HG02970 (cell line): ENCODE measurements around the gene CDH13.

Experiments
- ATAC-seq: cut with Tn5 transposase; IDR thresholded peaks from one replicate; pipeline ENCODE4 v1.9.1; 2021; ENCODE audit warnings: mild to moderate bottlenecking, moderate library complexity, moderate number of reproducible peaks; ENCODE audit not compliant: unreplicated experiment, low FRiP score

CDH13 gene

DNA sequence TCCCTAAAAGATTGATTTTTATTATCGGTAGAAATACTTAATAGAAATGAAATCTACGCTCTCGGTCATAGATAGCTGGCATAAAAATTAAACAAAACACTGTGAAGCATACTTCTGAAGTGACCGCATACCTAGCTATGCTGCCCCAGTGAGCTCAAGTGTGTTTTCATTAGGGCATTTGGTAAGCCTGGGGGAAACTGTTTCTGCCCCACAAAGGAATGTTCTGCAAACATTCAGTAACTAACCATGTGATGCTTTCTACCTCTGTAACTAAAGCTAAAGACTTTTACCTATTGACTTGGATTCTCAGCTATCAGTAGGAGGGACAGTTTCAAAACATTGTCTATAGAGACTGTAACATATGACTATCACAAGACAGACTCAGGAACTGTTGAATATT is 1087.5 kb downstream of the CDH13 start:
- no peak for ATAC-seq

DNA sequence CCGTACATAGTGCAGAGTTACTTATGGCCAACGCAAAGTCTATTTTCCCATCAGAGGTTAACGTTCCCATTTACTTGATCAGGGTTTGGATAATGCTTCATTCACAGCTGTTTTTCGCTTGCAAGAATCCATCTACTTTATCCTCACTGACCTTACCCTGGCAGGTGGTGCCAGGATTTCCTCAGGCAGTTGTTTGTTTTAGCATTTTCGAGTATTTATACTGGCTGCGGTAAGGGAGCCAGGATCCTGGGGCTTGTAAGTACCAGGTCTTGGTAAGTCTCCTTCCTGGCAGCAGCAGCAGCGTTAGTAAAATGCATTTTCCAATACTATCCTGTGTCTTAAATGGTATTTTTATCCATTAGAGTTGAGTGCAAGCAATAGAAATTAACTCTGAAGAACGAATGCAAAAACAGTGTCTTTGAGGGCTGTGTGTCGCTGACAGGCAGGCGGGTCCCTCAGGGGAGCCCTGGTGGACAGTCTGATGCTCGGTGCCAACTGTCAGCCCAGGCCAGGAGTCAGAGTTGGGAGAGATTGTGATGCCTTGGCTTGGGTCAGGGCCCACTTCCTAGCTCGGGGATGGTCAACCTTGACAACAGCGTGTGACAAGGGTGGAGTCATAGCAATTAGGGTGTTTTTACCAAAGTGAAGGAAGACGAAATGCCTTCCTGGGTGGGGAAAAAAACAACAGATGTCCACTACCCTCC is 1088.6 kb downstream of the CDH13 start:
- no peak for ATAC-seq

DNA sequence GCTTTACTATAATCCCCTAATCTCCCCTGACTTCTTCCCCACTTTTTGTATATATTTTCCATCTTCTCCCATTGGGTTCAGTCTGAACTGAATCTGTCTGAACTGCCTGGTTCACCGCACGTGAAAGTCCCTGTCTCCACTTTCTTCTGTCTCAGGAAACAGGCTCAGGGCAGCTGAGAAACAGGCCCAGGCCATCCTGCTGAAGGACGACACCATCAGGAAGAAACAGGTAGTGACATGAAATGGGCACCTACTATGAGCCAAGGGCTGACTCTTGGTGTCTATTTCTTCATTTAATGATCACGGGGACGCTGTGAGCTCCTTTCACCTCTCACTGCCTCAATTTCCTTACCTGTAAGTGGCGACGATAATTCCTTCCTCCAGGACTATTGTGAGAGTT is 1090.5 kb downstream of the CDH13 start:
- no peak for ATAC-seq

DNA sequence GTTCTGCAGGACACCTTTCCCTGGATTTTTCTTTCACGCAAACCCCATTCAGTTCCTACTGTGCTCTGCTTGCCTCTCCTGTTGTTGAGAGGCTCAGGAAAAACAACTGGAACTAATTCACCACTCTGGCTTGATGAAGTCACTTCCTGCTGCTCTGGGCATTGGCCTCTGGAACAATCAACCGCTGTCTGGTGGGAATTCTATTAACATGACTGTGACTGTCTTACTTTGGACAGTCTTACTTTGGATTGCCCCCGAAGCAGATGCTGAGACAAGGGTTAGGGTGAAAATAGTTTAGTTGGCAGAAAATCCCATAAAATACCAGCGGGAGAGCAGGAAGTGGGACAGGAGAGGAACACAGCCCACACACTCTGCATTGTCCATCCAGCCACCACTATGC is 1091.0 kb downstream of the CDH13 start:
- ATAC-seq = no peak

DNA sequence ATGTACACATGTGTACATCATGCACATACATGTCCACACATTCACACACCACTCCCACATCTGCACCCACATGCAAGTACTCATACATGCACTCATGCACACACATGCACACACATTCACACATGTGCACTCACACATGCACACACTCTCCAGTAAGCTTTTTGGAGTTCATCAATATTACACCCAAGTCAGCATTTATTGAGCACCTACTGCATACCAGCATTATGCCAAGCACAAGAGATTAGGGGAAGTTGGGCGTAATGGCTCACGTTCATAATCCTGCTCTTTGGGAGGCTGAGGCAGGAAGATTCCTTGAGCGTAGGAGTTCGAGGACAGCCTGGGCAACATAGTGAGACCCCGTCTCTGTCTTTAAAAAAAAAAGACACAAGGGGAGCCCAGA is 1093.4 kb downstream of the CDH13 start:
- no peak for ATAC-seq

DNA sequence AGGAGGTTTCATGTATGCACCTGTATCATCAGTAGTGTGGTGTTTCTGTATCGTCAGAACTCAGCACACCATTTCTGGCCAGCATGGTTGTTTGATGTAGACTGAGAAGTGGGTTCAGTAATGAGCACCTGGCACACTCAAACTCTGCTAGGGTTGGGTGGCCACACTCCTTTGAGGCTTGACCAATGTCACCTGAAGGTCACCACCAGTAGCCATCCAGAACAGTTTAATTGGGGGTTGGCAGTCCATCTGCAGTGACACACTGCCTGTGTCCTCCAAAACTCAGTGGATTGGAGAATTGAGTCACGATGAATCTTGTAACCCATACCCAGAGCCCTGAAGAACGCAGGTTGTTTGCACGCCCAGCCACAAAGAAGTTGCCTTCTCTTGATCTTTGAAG is 1094.2 kb downstream of the CDH13 start:
- no peak for ATAC-seq

DNA sequence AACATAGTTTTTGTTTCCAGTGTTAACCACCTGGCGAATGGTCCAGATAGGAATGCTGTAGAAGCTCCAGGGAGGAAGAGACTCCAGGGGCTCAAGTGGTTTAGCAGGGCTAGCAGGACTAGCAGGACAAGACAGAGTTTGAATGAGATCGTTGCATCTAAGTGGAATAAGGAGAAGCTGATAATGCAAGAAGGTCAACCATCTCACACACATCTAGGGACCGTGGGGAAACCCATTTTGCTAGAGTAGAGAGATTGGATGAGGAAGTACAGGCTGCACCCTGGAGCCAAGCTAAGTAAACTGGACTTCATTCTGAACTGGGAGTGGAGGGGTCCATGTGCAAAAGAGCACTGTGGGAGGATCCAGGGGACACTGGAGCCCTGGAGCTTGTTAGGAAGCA is 1094.9 kb downstream of the CDH13 start:
- no peak for ATAC-seq

DNA sequence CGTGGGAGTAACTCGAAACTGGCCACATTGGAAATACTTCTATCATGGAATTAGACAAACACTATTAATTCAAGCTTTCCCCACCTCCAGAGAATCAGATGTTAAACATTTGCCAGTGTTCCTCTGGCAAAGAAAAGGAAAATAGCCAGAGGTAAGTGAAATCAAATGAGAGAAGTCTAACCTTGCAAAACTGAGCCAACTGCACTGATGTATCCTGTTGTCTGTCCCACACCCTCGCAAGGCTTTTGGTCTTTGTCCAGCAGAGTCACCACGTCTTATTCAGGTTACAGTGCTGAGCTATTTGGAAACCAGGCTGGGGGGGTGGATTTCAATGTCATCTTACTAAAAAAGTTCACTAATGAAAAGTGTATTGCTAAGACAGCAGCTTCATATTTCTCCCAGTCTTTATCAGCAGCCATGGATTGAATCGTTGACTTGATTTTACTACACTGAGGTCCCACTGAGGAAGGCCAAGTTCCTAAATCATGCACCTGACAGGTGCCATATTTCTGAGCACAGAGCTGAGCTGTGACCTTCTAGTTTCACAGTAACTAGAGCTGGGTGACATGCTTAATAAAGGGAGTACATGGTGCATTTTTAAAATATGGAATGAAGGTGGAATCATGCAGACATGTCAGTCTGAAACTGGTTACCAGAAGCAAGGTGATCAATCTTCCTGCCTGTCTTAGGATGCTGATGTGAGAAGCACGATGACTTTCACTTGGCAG is 1095.9 kb downstream of the CDH13 start:
- ATAC-seq = no peak

DNA sequence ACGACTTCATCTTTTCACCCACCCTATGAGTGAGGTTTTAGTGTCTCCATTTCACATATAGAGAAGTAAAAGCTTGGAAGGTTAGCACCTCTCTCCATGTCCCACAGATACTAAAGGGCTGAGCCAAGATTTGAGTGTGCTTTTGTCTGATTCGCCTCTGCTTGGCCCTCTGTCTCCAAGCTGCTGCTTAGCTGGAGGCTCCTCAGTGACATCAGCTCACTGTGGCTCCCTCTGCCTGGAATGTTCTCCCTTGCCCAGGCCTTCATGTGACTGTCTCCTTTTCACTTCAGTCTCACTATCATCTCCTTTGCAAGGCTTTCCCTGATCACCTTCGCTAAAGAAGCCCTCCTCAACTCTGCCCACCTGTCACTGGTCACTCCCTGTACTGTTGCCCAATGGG is 1096.5 kb downstream of the CDH13 start:
- no peak for ATAC-seq

DNA sequence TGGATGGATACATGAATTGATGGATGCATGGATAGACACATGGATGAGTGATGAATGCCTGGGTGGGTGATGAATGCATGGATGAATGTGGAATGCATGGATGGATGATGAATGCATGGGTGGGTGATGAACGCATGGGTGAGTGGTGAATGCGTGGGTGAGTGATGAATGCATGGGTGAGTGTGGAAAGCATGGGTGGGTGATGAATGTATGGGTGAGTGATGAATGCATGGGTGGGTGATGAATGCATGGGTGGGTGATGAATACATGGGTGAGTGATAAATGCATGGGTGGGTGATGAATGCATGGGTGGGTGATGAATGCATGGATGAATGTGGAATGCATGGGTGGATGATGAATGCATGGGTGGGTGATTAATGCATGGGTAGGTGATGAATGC is 1097.1 kb downstream of the CDH13 start:
- ATAC-seq = no peak

DNA sequence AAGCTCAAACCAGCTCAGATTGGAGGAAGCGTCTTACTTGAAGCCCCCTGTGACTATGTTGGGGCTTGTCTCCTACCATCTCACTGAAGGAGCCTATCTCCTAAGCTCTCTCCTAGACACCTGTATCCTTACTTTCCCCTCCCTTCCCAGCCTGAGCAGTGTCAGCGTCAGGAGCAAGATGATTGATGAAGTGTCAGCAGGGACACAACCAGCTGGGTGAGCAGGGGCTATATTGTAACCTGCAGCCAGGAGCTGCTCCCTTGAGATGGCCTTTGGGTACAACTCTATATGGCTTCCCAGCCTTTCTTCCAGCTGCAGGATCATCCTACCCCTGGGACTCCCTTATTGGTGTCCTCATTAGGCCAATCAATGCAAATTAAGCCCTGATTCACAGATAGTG is 1097.8 kb downstream of the CDH13 start:
- no peak for ATAC-seq

DNA sequence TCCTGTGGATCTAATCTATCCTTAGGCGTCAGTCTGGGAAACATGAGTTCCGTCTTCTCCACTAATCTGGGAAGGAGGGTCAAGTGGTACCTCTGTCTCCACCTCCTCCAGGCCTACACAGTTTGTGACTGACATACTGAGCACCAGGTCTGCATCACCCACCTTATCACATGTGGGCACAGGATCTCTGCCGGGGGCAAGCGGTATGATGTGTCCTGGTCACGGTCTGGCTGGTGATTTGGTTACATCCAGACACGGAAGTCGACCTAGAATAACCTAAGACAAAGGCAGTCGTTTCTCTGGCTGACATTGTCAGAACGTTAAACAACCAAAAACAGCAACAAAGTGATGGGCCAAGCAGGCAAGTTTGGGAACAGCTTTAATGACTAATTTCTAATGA is 1098.5 kb downstream of the CDH13 start:
- no peak for ATAC-seq

DNA sequence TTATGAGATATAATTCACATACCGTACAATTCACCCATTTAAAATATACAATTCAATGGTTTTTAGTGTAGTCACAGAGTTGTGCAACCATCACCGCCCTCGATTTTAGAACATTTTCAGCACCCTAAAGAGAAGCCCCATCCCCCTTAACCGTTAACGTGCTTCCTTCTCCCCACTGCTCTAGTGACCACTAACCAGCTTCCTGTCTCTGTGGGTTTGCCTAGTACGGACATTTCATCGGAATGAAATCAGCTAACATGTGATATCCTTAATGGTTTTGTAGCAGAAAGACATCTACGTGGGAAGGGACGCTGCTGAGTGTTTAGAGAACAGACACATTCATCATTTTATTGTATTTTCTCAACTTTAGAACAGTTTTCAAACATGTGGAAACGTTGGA is 1100.2 kb downstream of the CDH13 start:
- no peak for ATAC-seq

DNA sequence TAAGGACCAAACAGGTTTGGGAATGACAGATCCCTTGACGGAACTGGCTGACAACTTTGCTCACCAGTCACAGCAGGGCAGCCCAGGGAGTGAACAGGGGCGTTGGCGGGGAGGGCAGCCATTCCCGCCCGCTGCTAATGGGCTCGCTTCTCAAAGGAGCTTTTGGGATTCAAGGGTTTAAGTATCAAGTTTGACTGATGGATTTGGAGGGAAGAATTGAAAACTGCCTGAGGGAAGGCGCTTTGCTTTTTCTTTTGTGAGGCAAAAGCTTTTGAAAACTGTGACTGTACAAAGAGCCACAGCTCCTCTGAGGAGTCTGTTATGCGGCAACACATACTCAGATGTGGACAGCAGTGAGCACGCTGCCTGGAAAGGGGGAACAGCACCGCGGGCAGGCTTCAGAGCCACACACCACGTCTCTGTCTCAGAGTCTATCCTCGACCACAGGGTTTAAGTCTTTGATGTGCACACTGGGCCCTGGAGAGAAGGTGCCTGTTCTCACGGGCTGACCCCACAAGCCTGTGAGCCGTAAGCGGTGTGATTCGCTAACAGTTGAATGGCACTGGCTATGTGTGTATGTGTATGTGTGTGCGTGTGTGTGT is 1101.1 kb downstream of the CDH13 start:
- ATAC-seq = no peak

DNA sequence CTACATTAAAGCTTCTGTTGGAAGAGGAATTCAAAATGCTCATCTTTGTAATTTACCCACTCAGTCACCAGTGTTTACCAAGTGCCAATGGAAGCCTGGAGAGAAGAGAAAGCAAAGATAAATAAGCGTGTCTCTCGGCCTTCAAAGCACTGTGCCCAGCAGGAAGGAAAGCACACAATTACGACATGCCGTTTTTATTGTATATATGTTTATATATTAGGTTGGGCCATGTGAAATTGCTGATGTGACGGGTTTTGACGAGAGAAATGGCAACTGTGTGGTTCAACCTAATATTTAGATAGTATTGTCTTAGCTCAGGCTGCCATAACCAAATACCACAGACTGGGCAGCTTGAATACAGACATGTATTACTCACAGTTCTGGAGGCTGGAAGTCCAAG is 1101.7 kb downstream of the CDH13 start:
- ATAC-seq = no peak

DNA sequence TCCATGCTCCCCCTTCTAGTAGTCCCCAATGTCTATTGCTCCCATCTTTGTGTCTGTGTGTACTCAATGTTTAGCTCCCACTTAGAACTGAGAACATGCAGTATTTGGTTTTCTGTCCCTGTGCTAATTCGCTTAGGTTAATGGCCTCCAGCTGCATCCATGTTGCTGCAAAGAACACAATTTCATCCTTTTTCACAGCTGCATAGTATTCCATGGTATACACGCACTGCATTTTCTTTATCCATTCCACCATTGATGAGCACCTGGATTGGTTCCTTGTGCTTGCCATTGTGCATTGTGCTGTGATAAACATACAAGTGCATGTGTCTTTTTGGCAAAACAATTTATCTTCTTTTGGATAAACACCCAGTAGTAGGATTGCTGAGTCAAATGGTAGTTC is 1104.0 kb downstream of the CDH13 start:
- ATAC-seq = no peak

DNA sequence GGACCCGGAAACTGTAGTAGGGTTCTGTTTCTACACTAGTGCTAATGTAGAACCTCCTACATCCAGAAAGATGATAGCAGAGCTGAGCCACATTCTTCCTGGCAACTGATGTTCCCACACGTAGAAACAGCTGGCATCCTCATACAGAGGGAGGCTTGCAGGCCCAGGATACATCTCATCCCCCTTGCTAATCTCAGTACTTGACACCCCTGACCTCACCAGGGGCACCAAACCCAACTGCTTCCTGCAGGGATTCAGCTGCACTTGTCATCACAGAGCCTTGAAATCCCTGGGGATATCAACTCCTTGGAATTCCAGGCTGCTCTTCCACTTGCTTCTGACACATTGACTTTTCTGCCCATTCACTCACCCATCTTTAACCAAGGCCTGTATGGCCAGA is 1105.8 kb downstream of the CDH13 start:
- ATAC-seq = no peak

DNA sequence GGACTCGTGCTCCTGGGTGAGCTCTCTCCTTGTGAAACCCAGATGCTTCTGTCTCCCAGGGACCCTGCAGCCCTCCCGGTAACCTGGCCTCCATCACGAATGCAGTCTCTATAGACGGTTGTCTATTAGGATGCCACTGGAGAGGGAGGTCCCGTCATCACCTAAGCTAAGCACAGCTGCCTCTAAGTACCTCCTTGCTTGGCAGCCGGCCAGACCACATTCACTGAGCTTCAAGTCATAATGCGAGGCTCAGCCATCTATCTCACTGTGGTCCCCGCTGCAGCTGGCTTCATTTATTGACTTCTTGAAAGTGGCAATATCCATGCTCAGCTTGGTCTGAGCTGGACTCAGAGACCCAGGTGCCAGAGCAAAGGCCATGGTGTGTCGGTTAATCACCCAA is 1106.5 kb downstream of the CDH13 start:
- ATAC-seq = no peak

DNA sequence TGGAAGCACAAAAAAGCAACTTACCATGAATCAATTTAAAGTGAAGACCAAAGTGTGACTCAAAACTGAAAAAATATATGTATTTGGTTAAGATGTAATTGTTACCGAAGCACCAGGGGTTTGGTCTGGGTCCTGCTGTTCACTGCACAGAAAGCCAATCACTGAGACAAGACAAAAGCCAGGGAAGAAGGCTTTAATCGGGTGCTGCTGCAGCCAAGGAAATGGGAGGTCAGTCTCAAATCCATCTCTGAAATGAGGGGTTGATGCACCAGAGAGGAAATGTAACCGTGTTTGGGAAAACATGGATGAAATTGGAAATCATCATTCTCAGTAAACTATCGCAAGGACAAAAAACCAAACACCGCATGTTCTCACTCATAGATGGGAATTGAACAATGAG is 1107.4 kb downstream of the CDH13 start:
- ATAC-seq = no peak

DNA sequence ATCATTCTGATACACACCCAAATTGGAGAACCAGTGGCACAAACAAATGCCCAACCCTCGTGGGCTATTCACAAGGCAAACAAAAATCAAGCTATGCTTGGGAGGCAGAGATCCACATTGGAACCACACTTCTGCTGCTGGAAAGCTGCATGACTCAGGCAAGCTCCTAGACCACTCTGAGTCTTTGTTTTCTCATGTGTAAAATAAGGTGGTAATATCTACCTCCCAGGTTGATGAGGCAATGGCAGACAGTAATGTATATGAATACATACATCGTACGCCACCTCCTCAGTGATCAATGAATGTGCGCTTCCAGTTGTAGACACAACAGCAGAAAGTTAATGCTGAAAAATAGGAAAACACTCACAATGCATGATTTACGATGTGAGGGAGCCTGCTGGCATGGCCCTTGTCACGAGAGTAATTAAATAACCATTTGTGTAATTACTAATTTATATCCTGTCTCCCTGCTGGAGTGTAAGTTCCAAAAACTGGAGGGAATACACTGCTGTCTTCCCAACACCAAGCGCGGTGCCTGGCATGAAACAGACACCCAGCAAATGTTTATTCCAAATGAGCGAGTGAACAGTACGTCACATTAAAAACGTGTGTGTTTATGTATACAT is 1111.1 kb downstream of the CDH13 start:
- ATAC-seq = no peak

DNA sequence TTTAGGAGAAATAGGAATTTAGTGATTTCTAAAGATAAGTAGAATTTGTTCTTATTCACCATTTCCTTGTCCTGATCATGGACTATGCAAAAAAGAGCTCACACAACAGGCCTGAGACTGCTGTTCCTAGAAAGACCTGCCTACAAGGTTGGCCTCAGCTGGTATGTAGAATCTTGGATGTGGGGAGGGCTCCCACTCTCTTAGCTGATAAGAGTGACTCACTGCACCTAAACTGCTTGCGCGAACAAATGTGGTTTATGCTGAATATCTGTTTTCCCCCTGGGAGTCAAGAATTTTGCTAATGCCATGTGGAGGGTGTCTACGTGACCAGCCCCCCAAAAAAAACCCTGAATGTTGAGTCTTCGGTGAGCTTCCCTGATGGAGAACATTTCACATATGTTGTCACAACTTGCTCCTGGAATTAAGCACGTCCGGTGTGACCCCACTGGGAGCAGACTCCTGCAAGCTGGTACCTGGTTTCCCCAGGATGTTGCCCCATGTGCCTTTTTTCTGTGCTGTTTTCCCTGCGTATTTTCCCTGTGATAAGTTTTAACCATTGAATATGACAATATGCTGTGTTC is 1112.2 kb downstream of the CDH13 start:
- ATAC-seq = no peak
